DOHH2 (cell line): ENCODE data around the gene SOD1.

ENCODE experiments used
- EZH2phosphoT487 ChIP-seq: fragments of 200-600 bp; sonication (generic); IDR thresholded peaks from 2 replicates; pipeline ENCODE4 v1.6.1; 2017; ENCODE audit warnings: borderline replicate concordance, mild to moderate bottlenecking, antibody characterized with exemption, low read length, moderate library complexity, mixed read lengths
- TF ChIP-seq, protein P1 (sequence below): fragments of 200-600 bp; sonication (generic); IDR thresholded peaks from one replicate; pipeline ENCODE4 v1.5.1; 2014; ENCODE audit warnings: antibody characterized with exemption, mild to moderate bottlenecking, low read depth, low read length; ENCODE audit not compliant: poor library complexity, severe bottlenecking

- TF ChIP-seq, protein P1, sequence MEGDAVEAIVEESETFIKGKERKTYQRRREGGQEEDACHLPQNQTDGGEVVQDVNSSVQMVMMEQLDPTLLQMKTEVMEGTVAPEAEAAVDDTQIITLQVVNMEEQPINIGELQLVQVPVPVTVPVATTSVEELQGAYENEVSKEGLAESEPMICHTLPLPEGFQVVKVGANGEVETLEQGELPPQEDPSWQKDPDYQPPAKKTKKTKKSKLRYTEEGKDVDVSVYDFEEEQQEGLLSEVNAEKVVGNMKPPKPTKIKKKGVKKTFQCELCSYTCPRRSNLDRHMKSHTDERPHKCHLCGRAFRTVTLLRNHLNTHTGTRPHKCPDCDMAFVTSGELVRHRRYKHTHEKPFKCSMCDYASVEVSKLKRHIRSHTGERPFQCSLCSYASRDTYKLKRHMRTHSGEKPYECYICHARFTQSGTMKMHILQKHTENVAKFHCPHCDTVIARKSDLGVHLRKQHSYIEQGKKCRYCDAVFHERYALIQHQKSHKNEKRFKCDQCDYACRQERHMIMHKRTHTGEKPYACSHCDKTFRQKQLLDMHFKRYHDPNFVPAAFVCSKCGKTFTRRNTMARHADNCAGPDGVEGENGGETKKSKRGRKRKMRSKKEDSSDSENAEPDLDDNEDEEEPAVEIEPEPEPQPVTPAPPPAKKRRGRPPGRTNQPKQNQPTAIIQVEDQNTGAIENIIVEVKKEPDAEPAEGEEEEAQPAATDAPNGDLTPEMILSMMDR: no peak
- TF ChIP-seq EZH2phosphoT487: no peak
Observed at GRCh38 chr21:31711326-31711725, 51.8 kb downstream of the SOD1 start.
